ENCODE results near the gene CAMK1D.

- no peak for TF ChIP-seq GLIS3 (CRISPR knock-in tag; IDR thresholded peaks at IDR 0.05)
- peak; percentile 90 for TF ChIP-seq ZFP3 (CRISPR knock-in tag; IDR thresholded peaks at IDR 0.05)
- TF ChIP-seq BACH2 (CRISPR knock-in tag; IDR thresholded peaks at IDR 0.05; ENCODE audit: borderline replicate concordance) = no peak
- TF ChIP-seq POU6F1 (CRISPR knock-in tag; IDR thresholded peaks at IDR 0.05; ENCODE audit: borderline replicate concordance, low read depth) = no peak
- TF ChIP-seq ZFP30 (CRISPR knock-in tag; IDR thresholded peaks at IDR 0.05) = no peak
- no peak for TF ChIP-seq ARNTL (CRISPR knock-in tag; IDR thresholded peaks at IDR 0.05; ENCODE audit: borderline replicate concordance, low read depth)
- no peak for TF ChIP-seq RARB (CRISPR knock-in tag; IDR thresholded peaks at IDR 0.05)
- no peak for TF ChIP-seq OSR1 (CRISPR knock-in tag; IDR thresholded peaks at IDR 0.05)
- TF ChIP-seq CREB5 (CRISPR knock-in tag; IDR thresholded peaks at IDR 0.05; ENCODE audit: low read depth) = no peak
- TF ChIP-seq TSHZ2 (CRISPR knock-in tag; IDR thresholded peaks at IDR 0.05) = no peak
These were observed 52.1 kb downstream of the CAMK1D start for GRCh38 chr10:12401466-12401865.

Measured in SK-N-SH treated with all-trans-retinoic acid at 6 μM for 48 hours (cell line).